ENCODE data around the gene GPR25.

GPR25 gene, protein sequence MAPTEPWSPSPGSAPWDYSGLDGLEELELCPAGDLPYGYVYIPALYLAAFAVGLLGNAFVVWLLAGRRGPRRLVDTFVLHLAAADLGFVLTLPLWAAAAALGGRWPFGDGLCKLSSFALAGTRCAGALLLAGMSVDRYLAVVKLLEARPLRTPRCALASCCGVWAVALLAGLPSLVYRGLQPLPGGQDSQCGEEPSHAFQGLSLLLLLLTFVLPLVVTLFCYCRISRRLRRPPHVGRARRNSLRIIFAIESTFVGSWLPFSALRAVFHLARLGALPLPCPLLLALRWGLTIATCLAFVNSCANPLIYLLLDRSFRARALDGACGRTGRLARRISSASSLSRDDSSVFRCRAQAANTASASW

DNA sequence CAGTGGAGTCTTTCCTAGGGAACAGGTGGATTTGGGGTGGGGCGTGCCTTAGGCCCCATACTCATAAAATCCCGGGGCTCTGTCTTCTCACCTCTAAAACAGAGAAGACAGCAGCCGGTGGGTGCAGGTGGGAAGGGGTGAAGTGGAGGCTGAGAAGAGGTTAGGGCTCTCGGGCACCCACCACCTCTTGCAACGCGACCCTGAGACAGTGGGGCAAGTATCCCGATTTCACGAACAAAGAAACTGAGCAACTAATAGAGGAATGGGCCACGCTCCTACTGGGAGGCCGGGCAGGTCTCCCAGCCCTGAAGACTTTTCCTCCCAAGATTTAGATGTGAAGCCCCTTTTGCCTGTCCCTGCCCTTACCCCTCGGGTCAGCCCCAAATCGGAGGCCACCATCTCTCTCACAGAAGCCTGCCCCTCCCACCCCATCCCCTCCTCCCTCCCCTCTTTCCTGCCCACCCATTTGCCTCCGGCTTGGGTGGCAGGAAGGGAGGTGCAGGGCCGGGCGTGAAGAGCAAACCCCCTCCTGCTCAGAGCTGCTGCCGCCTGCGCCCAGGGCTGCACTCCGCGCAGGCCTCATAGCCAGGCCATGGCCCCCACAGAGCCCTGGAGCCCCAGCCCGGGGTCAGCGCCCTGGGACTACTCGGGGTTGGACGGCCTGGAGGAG, at the start of gene GPR25:
Gene GPR25 (plus strand): TSS at position 536 of the 670 bp plus-strand sequence. CDS start 57 bp downstream, at position 593.
- DNase-seq: no peak

DNA sequence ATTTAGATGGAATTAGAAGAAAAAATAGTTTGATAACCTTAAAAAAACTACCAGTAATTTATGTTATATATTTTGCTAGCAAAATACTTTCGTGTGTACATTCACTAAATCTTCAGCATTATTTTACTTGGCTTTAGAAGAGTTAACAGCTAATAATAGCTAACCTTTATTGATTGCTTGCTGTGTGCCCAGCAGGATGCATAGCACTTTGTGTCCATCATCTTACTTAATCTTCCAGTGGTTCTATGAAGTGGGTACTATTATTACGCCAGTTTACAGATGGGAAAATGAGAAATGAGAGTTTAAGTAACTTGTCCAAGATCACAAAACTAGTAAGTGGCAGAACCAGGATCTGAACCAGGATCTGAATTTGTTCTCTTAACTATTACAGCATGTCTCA, 41.7 kb upstream of the GPR25 start:
- DNase-seq: no peak

DNA sequence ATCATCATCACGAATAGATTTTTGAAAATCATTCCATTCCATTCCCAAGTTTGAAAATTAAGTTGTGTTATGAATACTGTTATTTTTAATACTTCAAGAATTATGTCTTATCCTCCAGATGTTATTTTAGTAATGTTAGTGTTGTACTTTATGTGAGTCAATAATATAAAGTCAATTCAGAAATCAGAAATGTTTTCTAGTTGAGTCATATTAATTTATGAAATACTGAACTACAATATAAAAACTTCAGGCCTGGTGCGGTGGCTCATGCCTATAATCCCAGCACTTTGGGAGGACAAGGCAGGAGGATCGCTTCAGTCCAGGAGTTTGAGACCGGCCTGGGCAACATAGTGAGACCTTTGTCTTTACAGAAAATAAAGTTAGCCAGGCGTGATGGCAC, 38.4 kb upstream of the GPR25 start:
- no peak for DNase-seq

DNA sequence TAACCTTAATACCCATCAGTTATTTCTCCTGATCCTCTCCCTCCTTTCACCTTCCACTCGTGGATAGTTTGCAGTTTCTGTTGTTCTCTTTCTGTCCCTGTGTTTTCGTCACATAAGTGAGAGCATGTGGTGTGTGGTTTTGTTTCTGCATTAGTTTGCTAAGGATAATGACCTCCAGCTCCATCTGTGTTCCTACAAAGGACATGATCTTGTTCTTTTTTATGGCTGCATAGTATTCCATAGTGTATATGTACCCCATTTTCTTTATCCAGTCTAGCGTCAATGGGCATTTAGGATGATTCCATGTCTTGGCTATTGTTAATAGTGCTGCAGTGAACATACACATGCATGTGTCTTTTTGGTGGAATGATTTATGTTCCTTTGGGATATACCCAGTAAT, 36.6 kb upstream of the GPR25 start:
- no peak for DNase-seq

DNA sequence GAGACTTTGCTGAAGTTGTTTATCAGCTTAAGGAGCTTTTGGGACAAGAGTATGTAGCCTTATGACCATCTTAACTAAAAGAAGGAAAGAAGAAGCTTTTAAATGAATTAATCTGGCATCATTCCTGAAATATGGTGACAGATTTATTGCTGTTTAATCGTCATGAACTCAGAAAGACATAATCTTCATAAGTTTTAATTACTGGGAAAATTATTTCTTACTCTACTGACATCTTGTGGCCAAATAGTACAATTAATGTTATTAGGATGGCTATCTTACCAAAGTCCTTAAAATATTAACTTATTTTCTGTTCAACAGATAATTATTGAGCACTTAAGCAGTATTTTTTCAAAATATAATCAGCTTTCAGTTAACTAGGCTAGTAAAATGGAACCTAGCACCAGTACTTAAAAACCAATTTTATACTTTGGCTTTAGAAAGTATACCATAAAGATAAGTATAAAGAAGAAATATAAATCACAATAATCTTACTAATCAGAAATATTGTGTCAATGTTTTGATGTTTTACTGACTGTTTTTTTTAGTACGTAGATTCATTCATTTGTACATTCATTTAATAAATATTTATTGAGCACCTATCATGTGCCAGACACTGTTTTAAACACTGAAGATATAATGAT, 34.7 kb upstream of the GPR25 start:
- DNase-seq: no peak

DNA sequence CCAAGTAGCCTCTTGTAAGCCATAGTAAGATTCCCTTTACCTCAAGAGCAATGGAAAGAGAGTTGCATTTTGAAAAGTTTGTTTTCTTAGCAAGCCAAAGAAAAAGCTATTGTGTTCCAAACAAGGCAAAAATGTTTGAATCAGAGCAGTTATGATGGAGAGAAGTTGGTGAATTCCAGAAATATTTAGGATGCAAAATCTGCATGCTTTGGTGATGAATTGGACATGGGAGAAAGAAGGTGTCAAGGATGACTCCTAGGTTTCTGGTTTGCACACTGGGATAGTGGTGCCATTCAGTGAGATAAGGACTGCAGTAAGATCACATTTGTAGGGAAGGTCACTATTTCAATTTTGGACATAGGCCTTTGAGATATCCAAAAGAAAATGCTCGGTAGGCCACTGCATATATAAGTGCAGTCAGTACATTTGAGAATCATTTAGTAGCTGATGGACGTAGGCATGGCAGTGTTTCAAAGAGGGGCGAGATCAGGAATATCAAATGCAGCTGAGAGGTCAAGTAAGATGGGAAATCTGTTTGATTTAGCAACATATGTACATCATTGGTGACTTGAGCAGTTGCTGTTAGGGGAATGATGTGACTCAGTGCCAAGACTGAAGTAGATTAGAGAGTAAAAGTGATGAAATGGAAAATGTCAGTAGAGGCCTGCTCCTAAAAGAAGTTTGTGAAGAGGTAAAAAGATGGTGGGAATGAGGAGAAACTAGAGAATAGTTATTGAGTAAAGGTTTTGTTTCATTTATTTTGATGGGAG, 33.9 kb upstream of the GPR25 start:
- DNase-seq: no peak

DNA sequence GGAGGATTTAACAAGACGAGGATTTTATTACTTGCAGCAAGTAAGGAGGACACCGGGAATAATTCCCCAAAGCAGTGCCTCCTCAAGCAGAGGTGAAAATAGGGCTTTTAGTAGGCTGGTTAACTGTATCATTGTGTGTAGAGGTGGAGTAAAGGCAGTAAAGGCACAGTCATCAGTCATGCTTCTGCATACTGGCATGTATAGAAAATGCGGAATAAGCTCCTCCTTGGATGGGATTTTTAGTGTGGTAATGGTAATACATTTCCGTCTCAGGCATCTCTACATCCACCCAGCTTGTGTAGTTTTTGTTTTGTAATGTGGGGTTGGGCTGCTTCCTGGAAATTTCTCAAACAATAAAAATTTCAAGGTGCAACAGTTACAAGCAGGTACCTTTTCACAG, 27.4 kb upstream of the GPR25 start:
- no peak for DNase-seq

DNA sequence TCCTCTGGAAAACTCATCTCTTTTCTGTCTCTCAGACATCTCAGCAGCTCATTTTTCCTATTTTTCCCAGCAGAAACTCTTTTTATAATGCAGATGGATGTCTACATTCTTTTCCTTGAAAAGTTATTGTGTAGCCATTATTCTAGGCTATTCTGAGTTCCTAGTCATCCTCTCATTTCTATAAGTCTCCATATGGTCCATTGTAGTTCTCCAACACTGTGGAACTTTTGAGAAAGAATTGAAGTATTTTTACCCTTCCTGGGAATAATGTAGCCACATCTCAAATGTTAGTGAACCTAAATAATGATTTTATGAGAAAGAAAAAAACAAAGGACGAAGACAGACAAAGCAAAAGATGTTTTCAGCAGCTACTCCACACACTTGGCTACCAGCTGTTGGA, 26.4 kb upstream of the GPR25 start:
- no peak for DNase-seq

DNA sequence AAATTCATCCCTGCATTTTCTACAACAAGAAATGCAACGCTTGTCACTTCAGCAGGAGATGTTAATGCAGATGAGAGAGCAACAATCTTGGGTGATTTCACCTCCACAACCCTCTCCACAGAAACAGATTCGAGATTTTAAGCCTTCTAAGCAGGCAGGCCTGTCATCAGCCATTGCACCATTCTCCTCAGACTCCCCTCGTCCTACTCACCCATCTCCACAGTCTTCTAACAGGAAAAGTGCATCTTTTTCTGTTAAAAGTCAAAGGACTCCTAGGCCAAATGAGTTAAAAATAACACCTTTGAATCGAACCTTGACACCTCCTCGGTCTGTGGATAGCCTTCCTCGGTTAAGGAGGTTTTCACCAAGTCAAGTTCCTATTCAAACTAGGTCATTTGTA, 23.4 kb upstream of the GPR25 start:
- DNase-seq: no peak

DNA sequence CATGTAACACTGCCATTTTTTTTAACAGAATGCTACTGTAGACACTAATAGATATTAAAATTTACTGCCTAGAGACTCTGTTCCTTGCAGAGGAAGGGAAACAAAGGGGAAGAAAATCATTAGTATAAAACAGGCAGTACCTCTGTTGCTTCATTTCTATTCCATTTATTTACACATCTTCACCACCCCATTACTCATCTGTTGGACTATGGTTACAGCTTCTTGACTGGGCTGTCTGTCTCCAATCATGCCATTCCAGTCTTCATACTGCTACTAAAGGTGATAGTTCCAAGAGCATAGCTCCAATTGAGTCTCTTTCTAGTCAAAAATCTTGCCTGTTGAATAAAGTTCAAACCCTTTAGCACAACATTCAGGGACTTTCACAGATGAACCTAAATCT, 22.2 kb upstream of the GPR25 start:
- DNase-seq: no peak

DNA sequence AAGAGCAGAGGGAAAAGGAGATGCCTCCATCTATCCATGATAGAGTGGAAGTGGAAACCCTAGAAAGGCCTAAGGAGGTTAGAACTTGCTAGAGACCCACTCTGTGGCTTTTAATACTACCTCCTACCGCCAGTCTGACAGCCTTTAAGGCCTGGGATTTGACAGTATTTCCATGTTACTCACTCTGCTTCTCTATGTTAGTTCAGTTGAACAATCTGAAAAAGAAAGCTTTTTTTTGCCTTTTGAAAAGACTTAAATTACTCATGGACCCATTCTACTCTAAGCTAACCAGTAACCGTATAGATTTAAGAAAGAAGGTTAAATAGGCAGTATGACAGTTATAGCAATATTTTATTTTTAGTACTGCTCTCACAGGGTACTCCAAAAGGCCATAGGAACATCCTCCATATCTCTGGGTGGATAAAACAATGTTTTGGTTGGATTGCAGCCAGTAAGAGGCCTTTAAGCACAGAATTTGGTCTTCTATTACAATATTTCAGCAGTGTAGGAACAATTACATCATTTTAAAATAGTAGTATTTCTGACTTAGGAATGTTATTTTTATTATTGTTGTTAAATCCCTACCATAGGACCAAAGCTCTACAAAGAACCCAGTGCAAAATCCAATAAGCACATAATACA, 15.9 kb upstream of the GPR25 start:
- DNase-seq: no peak

DNA sequence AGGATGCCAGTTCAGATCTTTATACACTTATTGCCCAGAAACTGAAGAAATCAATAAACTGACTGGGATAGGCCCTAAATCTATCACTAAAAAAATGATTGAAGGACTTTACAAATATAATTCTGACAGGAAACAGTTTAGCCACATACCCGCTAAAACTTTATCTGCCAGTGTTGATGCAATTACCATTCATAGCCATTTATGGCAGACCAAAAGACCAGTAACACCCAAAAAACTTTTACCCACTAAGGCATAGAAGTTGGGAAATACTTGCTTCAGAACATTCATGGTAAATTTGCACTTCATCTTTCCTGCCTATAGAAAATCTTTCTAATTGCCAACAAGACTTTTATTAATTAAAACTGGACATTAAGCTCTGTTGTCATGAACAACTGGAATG, 15.0 kb upstream of the GPR25 start:
- no peak for DNase-seq

DNA sequence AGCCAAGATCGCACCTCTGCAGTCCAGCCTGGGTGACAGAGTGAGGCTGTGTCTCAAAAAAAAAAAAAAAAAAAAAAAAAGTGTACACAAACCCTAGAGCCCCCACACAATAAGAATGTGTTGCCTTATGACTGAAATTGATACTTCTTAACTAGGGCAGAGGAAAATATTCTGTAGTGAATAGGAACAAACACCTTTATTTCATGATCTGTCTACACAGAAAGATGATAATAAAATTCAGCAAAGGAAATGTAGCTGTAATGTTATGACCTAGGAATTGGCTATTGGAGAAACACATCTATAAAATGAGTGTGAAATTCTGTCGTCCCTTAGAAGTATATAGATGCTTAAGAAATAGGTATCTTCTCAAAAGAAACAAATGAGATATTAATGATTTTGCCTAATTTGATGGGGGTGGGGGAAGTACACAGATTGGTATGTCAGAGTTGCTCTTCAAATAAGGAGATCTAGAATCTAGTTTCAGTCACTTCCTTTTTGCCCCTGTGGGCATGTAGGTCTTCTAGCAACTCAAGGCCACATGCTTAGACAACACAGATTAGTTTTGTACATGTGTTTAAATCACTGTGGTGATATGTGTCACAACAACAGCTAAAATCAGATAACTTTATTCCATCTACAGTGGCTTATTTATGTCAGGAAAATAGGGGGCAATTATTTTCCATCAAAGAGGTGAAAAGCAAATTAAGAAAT, 10.7 kb upstream of the GPR25 start:
- DNase-seq: no peak

DNA sequence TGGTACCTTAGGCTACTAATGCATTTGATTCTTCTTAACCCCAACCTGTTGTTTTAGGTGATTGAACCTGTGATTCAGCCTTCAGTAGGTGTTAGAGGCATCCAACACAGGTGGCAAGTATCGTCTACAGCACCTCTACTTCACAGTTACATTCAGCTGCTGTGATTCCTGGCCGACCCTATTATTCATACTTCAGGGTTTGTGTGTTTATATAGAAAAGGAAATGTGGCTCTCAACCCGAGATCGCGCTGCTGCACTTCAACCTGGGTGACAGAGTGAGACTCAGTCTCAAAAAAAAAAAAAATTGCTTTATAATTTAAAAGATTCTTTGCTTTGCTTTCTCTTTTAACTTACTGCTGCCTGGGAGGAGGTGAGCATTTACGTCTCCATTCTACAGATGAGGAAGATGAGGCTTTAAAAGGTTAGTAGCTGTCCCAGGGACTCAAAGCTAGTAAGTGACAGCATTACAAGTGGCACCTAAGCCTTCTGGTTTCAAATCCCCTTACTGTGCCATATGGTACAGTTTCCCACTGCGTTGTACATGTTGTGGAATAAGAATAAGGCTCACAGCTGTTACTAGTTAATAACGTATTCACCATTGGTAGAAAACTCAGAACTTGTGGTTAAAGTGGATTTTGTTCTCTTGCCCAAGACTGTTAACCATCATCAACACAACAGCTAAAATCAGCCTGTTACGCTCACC, 9.9 kb upstream of the GPR25 start:
- no peak for DNase-seq

DNA sequence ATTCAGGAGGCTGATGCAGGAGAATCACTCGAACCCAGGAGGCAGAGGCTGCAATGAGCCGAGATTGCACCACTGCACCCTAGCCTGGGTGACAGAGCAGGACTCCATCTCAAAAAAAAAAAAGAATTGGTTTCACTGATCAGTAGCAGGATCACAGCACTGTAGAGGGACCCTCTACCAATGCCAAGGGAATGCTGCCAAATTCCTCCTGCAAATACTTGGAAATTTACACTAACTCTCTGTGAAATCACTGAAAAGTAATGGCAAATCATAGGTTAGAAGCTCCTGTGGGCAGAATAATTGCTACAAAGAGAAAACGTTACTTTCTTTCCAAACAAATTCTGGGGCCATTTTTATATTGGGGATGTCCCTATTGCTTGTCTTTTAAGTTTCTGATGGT, 6.7 kb upstream of the GPR25 start:
- DNase-seq: no peak

DNA sequence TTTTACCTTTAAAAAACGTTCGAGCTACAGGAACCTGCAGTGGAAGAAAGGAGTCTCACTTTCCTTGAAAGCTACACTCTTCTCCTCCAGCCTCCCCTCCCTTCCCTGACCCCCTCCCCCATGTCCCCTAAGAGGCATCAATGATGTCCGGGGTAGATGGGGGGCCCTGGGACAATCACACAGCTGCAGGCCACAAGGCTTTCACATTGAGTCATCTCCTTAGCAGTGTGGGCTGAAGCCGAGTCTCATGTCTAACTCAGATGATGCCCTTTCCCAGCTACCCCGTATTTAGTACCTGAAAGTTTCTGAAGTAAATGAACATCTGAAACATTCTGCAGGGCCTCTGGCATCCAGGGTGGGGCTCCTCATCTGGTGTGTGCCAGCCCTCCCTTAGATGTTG, 6.3 kb upstream of the GPR25 start:
- DNase-seq: no peak

DNA sequence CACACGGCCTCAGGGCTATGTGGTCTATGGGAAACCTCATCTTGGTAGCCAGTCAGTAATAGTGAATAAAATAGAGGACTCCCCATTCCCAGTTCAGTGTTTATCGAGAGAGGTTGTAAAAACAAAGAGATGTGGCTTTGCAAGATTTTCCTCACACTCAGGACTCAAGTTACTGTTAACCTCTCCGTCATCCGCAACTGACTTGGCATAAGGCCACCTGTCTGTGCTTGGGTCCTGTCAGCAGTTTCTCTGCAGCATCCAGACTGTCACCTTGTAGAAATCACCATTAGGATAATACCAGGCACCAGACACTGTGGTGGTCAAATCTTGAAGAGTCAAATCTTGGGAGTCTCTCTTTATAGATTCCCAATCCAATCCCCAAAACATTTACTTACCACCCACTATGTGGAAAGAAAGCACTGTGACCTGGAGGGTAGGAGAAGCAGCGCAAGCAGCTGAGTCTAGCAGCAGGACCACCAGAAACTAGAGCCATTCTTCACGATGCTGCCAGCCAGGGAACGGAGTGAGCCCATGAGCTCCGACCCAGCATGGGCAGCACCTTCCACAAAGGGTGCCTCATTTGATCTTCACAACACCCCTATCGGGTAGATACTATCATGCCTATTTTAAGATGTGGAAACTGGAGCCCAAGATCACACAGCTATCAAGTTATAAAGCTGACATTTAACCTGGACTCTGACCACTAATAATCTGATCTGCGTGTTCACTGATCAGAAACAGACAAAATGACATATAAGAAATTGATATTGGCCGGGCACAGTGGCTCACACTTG, 5.6 kb upstream of the GPR25 start:
- DNase-seq: no peak

DNA sequence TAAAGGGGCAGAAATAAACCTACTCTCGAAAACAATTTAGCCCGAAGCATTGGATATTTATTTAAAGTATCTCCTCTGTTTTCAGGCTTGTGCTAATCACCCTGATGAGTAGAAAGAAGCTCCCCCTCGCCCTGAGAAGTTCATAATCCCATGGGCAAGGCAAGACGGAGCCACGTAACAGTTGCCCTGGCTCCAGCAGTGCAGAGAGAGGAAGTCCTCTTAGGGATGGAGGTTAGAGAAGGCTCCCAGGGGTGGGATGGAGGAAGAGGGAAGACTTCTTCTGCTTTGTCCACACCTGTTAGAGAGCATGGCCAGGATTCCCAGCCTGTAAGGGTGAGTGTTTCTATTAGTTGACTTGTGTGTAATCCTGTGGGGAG, 3.4 kb upstream of the GPR25 start:
- no peak for DNase-seq

DNA sequence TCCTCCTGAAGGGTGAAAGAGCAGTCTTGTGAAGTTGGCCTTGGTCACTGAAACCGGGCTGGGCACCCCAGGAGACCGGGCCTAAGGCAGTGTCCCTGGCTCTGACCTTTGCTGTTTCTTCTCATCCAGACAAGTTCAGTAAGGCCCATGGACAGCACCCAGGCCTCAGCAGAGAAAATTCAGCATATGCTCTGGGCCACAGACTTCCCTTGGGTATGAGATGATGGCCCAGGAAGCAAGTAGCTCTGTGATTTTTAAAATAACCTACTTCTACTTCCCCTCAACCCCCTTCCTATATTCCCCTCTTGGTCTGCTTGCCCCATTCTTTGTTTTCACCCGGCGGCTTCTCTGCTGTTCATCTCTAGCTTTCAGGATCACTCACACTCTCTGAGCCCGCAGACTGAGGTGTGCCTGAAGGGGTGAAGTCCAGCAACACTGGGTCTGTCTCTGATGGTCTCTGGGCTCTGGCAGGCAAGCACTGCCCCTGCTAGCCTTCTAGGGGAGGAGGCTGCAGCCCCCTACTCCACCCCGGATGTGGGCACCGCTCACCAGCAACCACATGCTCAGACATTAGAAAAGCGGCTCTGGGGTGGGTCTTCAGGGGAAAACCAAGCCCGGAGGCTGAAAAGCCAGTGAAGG, 2.9 kb upstream of the GPR25 start:
- DNase-seq: no peak

DNA sequence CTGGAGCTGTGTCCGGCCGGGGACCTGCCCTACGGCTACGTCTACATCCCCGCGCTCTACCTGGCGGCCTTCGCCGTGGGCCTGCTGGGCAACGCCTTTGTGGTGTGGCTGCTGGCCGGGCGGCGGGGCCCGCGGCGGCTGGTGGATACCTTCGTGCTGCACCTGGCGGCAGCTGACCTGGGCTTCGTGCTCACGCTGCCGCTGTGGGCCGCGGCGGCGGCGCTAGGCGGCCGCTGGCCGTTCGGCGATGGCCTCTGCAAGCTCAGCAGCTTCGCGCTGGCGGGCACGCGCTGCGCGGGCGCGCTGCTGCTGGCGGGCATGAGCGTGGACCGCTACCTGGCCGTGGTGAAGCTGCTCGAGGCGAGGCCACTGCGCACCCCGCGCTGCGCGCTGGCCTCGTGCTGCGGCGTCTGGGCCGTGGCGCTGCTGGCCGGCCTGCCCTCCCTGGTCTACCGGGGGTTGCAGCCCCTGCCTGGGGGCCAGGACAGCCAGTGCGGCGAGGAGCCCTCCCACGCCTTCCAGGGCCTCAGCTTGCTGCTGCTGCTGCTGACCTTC, 412 bp downstream of the GPR25 start:
- no peak for DNase-seq

All from NCI-H1417 treated with DMSO at 0.1 percent for 48 hours (cell line).